Activated naive CD8-positive, alpha-beta T cell treated with anti-CD3 and anti-CD28 coated beads for 36 hours (primary cell): ENCODE data around the gene KSR1. TPM values are rescaled to one million over a fixed set of nuclear protein-coding genes. Genes with fewer than 3 reads are reported as not detected.
"Not testable (repeated sequence)": the region's sequence is repeated elsewhere in the genome, so short reads cannot be mapped to it uniquely, and the experiment has no call there.

Experiments used
- DNase-seq: peaks from one replicate; pipeline ENCODE4 v3.0.0; 2021
- H3K27ac Mint-ChIP-seq: one replicate; pipeline ENCODE4 v1.8.0; 2022; ENCODE audit warnings: mild to moderate bottlenecking, moderate library complexity, mixed read lengths
- H3K27me3 Mint-ChIP-seq: one replicate; pipeline ENCODE4 v1.8.0; 2022; ENCODE audit warnings: mild to moderate bottlenecking, mixed read lengths
- H3K36me3 Mint-ChIP-seq: one replicate; pipeline ENCODE4 v1.8.0; 2021; ENCODE audit warnings: mild to moderate bottlenecking, mixed read lengths
- H3K4me1 Mint-ChIP-seq: one replicate; pipeline ENCODE4 v1.8.0; 2021; ENCODE audit warnings: mixed read lengths
- H3K4me3 Mint-ChIP-seq: one replicate; pipeline ENCODE4 v1.8.0; 2022; ENCODE audit warnings: mild to moderate bottlenecking, moderate library complexity, mixed read lengths
- H3K9me3 Mint-ChIP-seq: one replicate; pipeline ENCODE4 v1.8.0; 2022; ENCODE audit warnings: mixed read lengths
- total RNA-seq, 2 experiments: library from RNA; stranded (reverse); gene quantifications; one replicate each; pipeline ENCODE4 v1.2.3, GENCODE V29; 2021

KSR1 gene
- total RNA-seq, 2 experiments from 2014 or later: 58.9 to 62.5 TPM

DNA sequence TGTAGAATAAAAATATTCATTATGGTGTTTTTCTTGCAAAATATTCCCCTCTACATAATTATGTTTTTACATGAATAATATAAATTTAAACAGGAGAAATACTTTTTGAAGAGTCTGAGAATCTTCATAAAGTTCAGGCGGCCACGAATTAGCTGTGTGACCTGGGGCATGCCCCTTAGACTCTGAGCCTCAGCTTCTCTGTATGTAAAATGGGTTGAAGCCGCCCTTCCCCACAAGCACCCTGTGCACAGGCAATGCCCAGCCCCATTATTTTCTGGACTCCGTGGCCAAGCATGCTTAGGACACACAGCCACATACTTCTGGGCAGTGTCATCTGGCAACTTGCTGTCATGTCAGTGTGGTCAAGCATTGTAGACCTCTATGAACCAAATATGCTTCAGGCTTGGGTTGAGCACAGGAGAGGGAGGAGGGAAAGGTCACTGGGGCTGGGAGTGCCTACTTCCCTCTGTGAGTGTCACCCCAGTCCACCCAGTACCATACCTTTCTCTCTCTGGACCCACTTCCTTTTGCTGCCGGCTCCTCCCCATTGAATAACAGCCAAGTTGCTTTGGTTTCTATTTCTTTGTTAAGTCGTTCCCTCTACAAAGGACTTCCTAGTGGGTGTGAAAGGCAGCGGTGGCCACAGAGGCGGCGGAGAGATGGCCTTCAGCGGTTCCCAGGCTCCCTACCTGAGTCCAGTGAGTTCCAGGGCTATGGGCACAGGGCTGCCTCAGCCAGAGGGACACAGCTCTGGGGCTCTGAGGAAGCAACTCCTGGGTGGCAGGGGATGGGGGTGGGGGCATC is 174.6 kb downstream of the KSR1 start, which contains the start of gene LGALS9:
TSS of gene LGALS9 (plus strand) at position 582 of the 804 bp plus-strand sequence. CDS start at position 660, 78 bp downstream.
- peak; percentile 21 for DNase-seq
- Mint-ChIP-seq H3K27me3 (no peaks in the 10 kb centered on the region), H3K27ac (peak within 1 kb of the TSS; percentile 74), H3K4me1 (peaks cover 24% of the 10 kb centered on the region), H3K36me3 (peaks cover 12% of the 10 kb centered on the region), H3K4me3 (peak within 1 kb of the TSS; percentile 77), H3K9me3 (no peaks in the 10 kb centered on the region)

DNA sequence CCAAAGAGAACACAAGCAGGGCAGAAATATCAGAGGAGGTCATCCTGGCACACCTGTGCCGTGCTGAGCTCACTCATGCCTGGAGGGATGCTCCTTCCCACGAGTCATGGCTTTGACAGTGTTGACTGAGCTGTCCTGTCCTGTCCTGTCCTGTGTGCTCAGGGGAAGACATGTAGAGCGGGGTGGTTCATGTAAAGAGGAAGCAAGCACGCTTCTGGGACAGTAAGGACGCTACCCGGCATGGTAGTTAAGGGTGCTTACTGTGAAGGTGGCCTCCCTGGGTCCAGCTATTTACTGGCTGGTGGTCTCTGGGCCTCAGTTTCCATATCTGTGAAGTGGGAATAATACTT is 175.1 kb downstream of the KSR1 start:
- Mint-ChIP-seq H3K9me3 (no peaks in the 10 kb centered on the region), H3K27me3 (no peaks in the 10 kb centered on the region), H3K36me3 (peaks cover 12% of the 10 kb centered on the region), H3K4me1 (peaks cover 24% of the 10 kb centered on the region), H3K27ac (peak overlapping the region; percentile 74), H3K4me3 (peak overlapping the region; percentile 77)
- DNase-seq: no peak

DNA sequence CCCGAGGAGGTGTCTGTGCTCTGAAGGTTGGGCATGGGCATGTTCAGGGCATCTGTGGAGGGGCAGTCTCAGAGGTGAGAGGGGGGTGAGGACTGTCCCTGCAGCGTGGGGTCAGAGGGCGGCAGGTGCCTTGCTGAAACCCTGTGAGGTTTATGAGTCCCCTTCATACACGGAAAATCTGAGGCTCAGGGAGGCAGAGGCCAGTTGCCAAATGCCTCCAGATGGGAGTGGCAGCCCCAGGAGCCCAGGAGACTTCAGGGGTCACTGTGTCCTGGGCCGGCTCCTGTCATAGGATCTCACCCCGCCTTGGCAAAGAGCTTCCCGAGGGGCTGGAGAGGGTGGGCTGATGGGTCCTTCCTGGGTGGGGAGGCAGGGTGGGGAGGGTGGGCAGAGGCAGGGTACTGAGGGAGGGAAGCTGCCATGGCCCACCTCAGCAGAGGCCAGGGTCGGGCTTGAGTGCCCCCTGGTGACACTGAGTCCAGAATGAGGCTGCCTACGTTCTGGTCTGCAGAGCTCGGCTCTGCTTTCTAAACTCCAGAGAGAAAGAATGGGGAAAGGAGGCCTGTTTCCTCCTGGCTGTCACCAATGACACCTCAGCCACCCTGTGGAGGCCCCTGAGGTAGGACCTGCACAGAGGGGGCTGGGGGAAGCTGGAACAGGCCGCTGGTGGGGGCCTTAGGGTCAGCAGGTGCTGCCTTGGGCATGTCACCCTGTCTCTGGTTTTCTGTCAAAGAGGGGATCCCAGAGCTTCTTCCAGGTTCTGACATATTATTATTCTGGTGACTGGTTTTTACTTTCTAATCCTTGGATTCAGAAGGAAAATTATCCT is 175.9 kb downstream of the KSR1 start:
- H3K27me3 Mint-ChIP-seq: no peaks in the 10 kb centered on the region
- peaks cover 24% of the 10 kb centered on the region for H3K4me1 Mint-ChIP-seq
- H3K36me3 Mint-ChIP-seq: peaks cover 12% of the 10 kb centered on the region
- peak overlapping the region; percentile 77 for H3K4me3 Mint-ChIP-seq
- H3K27ac Mint-ChIP-seq: peak overlapping the region; percentile 74
- no peaks in the 10 kb centered on the region for H3K9me3 Mint-ChIP-seq
- no peak for DNase-seq

GRCh38 chr17:27632766-27633165 is 176.5 kb downstream of the KSR1 start:
- H3K27me3 Mint-ChIP-seq, H3K9me3 Mint-ChIP-seq, H3K4me3 Mint-ChIP-seq, DNase-seq, H3K27ac Mint-ChIP-seq: not testable (repeated sequence)
- Mint-ChIP-seq H3K4me1 (peaks cover 24% of the 10 kb centered on the region), H3K36me3 (peaks cover 12% of the 10 kb centered on the region)

GRCh38 chr17:27633312-27634025 is 177.2 kb downstream of the KSR1 start:
- DNase-seq: no peak
- peaks cover 12% of the 10 kb centered on the region for H3K36me3 Mint-ChIP-seq
- no peaks in the 10 kb centered on the region for H3K27me3 Mint-ChIP-seq
- no peaks in the 10 kb centered on the region for H3K9me3 Mint-ChIP-seq
- no peak overlapping the region for H3K27ac Mint-ChIP-seq
- no peak overlapping the region for H3K4me3 Mint-ChIP-seq
- peaks cover 23% of the 10 kb centered on the region for H3K4me1 Mint-ChIP-seq

- no peak overlapping the region for H3K27ac Mint-ChIP-seq
- H3K4me3 Mint-ChIP-seq: no peak overlapping the region
- H3K4me1 Mint-ChIP-seq: peaks cover 20% of the 10 kb centered on the region
- no peak for DNase-seq
- no peaks in the 10 kb centered on the region for H3K27me3 Mint-ChIP-seq
- peaks cover 11% of the 10 kb centered on the region for H3K36me3 Mint-ChIP-seq
- no peaks in the 10 kb centered on the region for H3K9me3 Mint-ChIP-seq
Measured at GRCh38 chr17:27634026-27634335, 177.7 kb downstream of the KSR1 start.

GRCh38 chr17:27634776-27635175 is 178.5 kb downstream of the KSR1 start:
- H3K27ac Mint-ChIP-seq: no peak overlapping the region
- no peaks in the 10 kb centered on the region for H3K27me3 Mint-ChIP-seq
- no peak overlapping the region for H3K4me3 Mint-ChIP-seq
- peaks cover 7% of the 10 kb centered on the region for H3K36me3 Mint-ChIP-seq
- no peak for DNase-seq
- peaks cover 16% of the 10 kb centered on the region for H3K4me1 Mint-ChIP-seq
- H3K9me3 Mint-ChIP-seq: no peaks in the 10 kb centered on the region

- peaks cover 14% of the 10 kb centered on the region for H3K4me1 Mint-ChIP-seq
- H3K27ac Mint-ChIP-seq: no peak overlapping the region
- DNase-seq: no peak
- H3K4me3 Mint-ChIP-seq: no peak overlapping the region
- no peaks in the 10 kb centered on the region for H3K27me3 Mint-ChIP-seq
- no peaks in the 10 kb centered on the region for H3K9me3 Mint-ChIP-seq
- peaks cover 5% of the 10 kb centered on the region for H3K36me3 Mint-ChIP-seq
Measured at GRCh38 chr17:27635275-27635823, 179.1 kb downstream of the KSR1 start.

DNA sequence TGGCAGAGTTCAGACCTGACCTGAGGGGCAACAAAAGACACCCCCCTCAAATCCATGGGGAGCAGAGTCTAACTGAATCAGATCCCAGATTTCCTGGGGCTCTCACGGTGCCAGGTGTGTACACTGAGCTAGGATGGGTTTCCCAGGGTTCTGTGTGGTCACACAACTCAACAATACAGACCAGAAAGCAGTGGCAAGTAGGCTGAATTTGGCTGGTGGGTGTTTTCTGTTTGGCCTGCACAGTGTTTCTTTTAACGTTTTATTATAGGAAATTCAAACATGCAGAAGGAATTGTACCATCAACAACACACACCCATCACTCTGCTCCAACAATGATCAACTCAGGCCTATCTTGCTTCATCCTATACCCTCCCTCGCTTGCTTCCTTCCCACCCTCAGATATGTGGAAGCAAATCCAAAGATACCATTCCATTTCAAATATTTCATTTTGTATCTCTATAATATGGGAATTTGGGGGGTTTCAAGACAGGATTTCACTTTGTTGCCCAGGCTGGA is 179.8 kb downstream of the KSR1 start:
- not testable (repeated sequence) for H3K36me3 Mint-ChIP-seq, H3K4me3 Mint-ChIP-seq, H3K27ac Mint-ChIP-seq, H3K4me1 Mint-ChIP-seq, H3K27me3 Mint-ChIP-seq, DNase-seq, H3K9me3 Mint-ChIP-seq

- not testable (repeated sequence) for H3K27me3 Mint-ChIP-seq, H3K9me3 Mint-ChIP-seq, H3K36me3 Mint-ChIP-seq, H3K4me1 Mint-ChIP-seq, H3K27ac Mint-ChIP-seq, H3K4me3 Mint-ChIP-seq, DNase-seq
Measured at GRCh38 chr17:27637818-27638217, 181.6 kb downstream of the KSR1 start.

GRCh38 chr17:27638415-27638914 is 182.2 kb downstream of the KSR1 start:
- H3K4me1 Mint-ChIP-seq, H3K36me3 Mint-ChIP-seq, DNase-seq, H3K27ac Mint-ChIP-seq, H3K27me3 Mint-ChIP-seq, H3K4me3 Mint-ChIP-seq, H3K9me3 Mint-ChIP-seq: not testable (repeated sequence)

DNA sequence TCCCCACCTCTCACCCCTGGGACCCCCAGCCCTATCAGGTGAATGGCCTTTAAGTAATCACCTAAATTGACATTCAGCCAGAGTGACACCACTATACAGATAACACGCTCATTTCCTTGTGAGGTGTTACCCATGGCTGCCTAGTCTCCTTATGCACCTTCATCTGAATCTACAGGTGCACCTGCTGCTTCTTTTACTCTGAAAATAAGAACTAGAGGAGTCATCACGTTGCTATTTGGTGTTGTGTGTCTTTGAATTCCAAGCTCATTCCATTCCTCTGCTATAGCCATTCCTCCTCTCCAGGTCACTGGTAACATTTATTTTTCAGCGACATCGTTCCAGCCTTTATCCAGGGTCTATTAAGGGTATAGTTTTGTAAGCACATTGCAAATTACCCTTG is 184.5 kb downstream of the KSR1 start:
- Mint-ChIP-seq H3K36me3 (no peaks in the 10 kb centered on the region), H3K4me1 (no peaks in the 10 kb centered on the region), H3K27ac (no peak overlapping the region), H3K4me3 (no peak overlapping the region), H3K9me3 (no peaks in the 10 kb centered on the region), H3K27me3 (no peaks in the 10 kb centered on the region)
- no peak for DNase-seq

GRCh38 chr17:27644586-27644985 is 188.3 kb downstream of the KSR1 start:
- Mint-ChIP-seq H3K27me3 (no peaks in the 10 kb centered on the region), H3K9me3 (no peaks in the 10 kb centered on the region), H3K4me1 (no peaks in the 10 kb centered on the region), H3K27ac (no peak overlapping the region), H3K36me3 (no peaks in the 10 kb centered on the region), H3K4me3 (no peak overlapping the region)
- DNase-seq: no peak

GRCh38 chr17:27645621-27646020 is 189.4 kb downstream of the KSR1 start:
- not testable (repeated sequence) for H3K36me3 Mint-ChIP-seq, H3K4me3 Mint-ChIP-seq

DNA sequence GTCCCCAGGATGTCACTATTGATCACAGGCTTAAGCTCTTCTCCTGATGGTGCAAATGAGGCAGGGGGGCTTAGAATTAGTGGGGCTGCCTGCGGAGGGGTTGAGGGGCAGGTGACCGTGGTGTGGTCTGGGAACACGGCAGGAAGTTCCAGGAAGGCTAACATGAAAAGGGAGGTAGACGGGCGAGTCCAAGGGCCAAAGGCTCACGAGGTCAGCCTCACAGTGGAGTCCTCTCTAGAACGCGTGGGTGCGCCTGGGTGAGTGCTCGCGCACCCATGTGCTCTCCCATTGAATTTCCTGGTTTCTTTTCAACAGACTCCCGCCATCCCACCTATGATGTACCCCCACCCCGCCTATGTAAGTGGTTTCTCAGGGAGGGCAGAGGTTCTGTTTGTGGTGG is 190.0 kb downstream of the KSR1 start:
- no peak for DNase-seq
- H3K27me3 Mint-ChIP-seq: no peaks in the 10 kb centered on the region
- no peak overlapping the region for H3K27ac Mint-ChIP-seq
- no peaks in the 10 kb centered on the region for H3K4me1 Mint-ChIP-seq
- no peaks in the 10 kb centered on the region for H3K9me3 Mint-ChIP-seq
- no peak overlapping the region for H3K4me3 Mint-ChIP-seq
- no peaks in the 10 kb centered on the region for H3K36me3 Mint-ChIP-seq

More at GRCh38 chr17:27645621-27646020, 189.4 kb downstream of the KSR1 start:
- not testable (repeated sequence) for H3K27ac Mint-ChIP-seq, H3K27me3 Mint-ChIP-seq, H3K4me1 Mint-ChIP-seq, H3K9me3 Mint-ChIP-seq, DNase-seq
